HUES64 (cell line): Measurements from ENCODE around the gene KBTBD8.

Experiments
- H3K27ac ChIP-seq: 2 replicates; pipeline ENCODE4 v1.7.0; 2013; ENCODE audit warnings: low read depth, low read length, inconsistent platforms
- H3K27me3 ChIP-seq: 2 replicates; pipeline ENCODE4 v1.6.1; 2013; ENCODE audit warnings: mild to moderate bottlenecking, low read length; ENCODE audit not compliant: insufficient read depth
- H3K36me3 ChIP-seq: 2 replicates; pipeline ENCODE4 v1.6.1; 2013; ENCODE audit warnings: mild to moderate bottlenecking, low read length; ENCODE audit not compliant: insufficient read depth
- H3K4me1 ChIP-seq: 2 replicates; pipeline ENCODE4 v1.6.1; 2013; ENCODE audit warnings: mild to moderate bottlenecking, low read length, moderate library complexity; ENCODE audit not compliant: insufficient read depth
- H3K4me3 ChIP-seq: 2 replicates; pipeline ENCODE4 v1.5.1; 2013; ENCODE audit warnings: mild to moderate bottlenecking, low read length, moderate library complexity
- H3K9ac ChIP-seq: 2 replicates; pipeline ENCODE4 v1.6.1; 2013; ENCODE audit warnings: mild to moderate bottlenecking, low read depth, low read length
- H3K9me3 ChIP-seq: 2 replicates; pipeline ENCODE4 v1.6.1; 2013; ENCODE audit warnings: low read depth, low read length; ENCODE audit not compliant: insufficient read depth
- WGBS: fragments of 150-250, 120-280 bp; methylation state at CpG from one replicate; pipeline ENCODE4 v1.1.7; 2013; ENCODE audit warnings: missing lambda C conversion rate; 5-methylcytosine and 5-hydroxymethylcytosine counted together

Gene KBTBD8

GRCh38 chr3:66997560-66998112 is 471 bp upstream of the KBTBD8 start:
- H3K27me3 ChIP-seq = peaks cover 13% of the 10 kb centered on the region; the same call in 1 of the 2 replicates
- H3K27ac ChIP-seq = no peak overlapping the region
- H3K4me1 ChIP-seq = peaks cover 15% of the 10 kb centered on the region; the same call in 1 of the 2 replicates
- H3K9me3 ChIP-seq = no peaks in the 10 kb centered on the region
- H3K9ac ChIP-seq = no peak overlapping the region
- 15% methylated on average over 18 of the region's 18 CpGs for WGBS
- peak overlapping the region; percentile 66 for H3K4me3 ChIP-seq
- H3K36me3 ChIP-seq = no peaks in the 10 kb centered on the region

GRCh38 chr3:66998904-66999235 is 763 bp downstream of the KBTBD8 start:
- H3K9me3 ChIP-seq = no peaks in the 10 kb centered on the region
- peak overlapping the region; percentile 66 for H3K4me3 ChIP-seq
- H3K36me3 ChIP-seq = peaks cover 10% of the 10 kb centered on the region
- H3K9ac ChIP-seq = peak overlapping the region; percentile 40; the same call in 1 of the 2 replicates
- 9% methylated on average over 10 of the region's 10 CpGs for WGBS
- H3K27ac ChIP-seq = no peak overlapping the region
- peaks cover 13% of the 10 kb centered on the region; the same call in 1 of the 2 replicates for H3K27me3 ChIP-seq
- peaks cover 15% of the 10 kb centered on the region; the same call in 1 of the 2 replicates for H3K4me1 ChIP-seq

GRCh38 chr3:67000009-67000408 is 1.9 kb downstream of the KBTBD8 start:
- H3K27ac ChIP-seq = no peak overlapping the region
- H3K9me3 ChIP-seq = no peaks in the 10 kb centered on the region
- WGBS = 85% methylated on average over 2 of the region's 2 CpGs
- H3K4me1 ChIP-seq = peaks cover 15% of the 10 kb centered on the region; the same call in 1 of the 2 replicates
- no peak overlapping the region for H3K4me3 ChIP-seq
- no peak overlapping the region for H3K9ac ChIP-seq
- H3K36me3 ChIP-seq = peaks cover 22% of the 10 kb centered on the region
- H3K27me3 ChIP-seq = peaks cover 13% of the 10 kb centered on the region; the same call in 1 of the 2 replicates

GRCh38 chr3:67001086-67001861 is 3.2 kb downstream of the KBTBD8 start:
- Histone ChIP-seq H3K9ac (no peak overlapping the region), H3K36me3 (peaks cover 26% of the 10 kb centered on the region), H3K9me3 (no peaks in the 10 kb centered on the region), H3K4me1 (peaks cover 15% of the 10 kb centered on the region; the same call in 1 of the 2 replicates), H3K27me3 (peaks cover 13% of the 10 kb centered on the region; the same call in 1 of the 2 replicates), H3K27ac (no peak overlapping the region), H3K4me3 (no peak overlapping the region)
- WGBS = 89% methylated on average over 8 of the region's 8 CpGs

- peaks cover 12% of the 10 kb centered on the region; the same call in 1 of the 2 replicates for H3K4me1 ChIP-seq
- H3K9ac ChIP-seq = no peak overlapping the region
- no peak overlapping the region for H3K27ac ChIP-seq
- no peaks in the 10 kb centered on the region for H3K9me3 ChIP-seq
- no peak overlapping the region for H3K4me3 ChIP-seq
- WGBS = 90% methylated on average over 1 of the region's 1 CpG
- no peaks in the 10 kb centered on the region for H3K27me3 ChIP-seq
- peaks cover 54% of the 10 kb centered on the region for H3K36me3 ChIP-seq
Observed at GRCh38 chr3:67005974-67006373, 7.9 kb downstream of the KBTBD8 start.

DNA sequence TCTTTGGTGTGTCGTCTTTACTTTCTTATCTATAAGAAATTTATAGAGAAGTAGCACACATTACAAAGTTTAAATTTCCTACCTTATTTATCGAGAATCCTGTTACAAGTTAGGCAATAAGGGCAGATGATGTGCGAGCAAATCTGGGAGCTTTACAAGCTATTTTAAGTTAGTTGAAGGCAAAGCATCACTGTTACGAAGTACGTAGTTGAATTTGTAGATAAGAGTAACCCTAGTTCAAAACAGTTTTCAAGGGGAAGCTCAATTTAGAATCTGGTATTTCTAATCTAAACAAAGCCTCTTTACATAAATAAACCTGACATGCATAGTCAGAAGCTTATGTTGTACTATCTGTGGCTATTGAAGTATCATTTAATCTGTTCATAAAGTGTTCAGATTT is 8.4 kb downstream of the KBTBD8 start:
- WGBS = 95% methylated on average over 4 of the region's 5 CpGs
- H3K27ac ChIP-seq = no peak overlapping the region
- no peaks in the 10 kb centered on the region for H3K9me3 ChIP-seq
- peaks cover 11% of the 10 kb centered on the region; the same call in 1 of the 2 replicates for H3K4me1 ChIP-seq
- peaks cover 54% of the 10 kb centered on the region for H3K36me3 ChIP-seq
- no peak overlapping the region for H3K4me3 ChIP-seq
- H3K27me3 ChIP-seq = no peaks in the 10 kb centered on the region
- no peak overlapping the region for H3K9ac ChIP-seq

DNA sequence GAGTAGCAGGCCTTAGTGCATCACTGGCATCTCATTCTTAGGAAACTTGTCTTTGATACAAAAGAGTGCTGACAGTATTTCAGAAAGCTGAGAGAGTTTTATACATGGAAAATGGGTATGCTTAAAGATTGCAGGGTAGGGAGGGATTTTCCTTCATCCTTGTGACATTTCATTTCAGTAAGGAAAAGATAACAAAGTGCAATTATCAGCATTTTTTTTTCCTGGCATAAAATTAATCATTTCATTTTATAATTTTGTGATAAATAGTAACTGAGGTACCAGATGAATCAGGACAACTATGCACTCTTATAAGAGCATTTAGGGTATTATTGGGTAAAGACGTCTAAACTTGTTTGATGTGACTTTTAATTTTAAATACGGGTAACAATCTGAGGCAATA is 10.3 kb downstream of the KBTBD8 start:
- Histone ChIP-seq H3K9me3 (no peaks in the 10 kb centered on the region), H3K4me1 (peaks cover 9% of the 10 kb centered on the region; the same call in 1 of the 2 replicates)

GRCh38 chr3:67009716-67010115 is 11.6 kb downstream of the KBTBD8 start:
- Histone ChIP-seq H3K9ac (no peak overlapping the region), H3K27me3 (no peaks in the 10 kb centered on the region), H3K36me3 (peaks cover 35% of the 10 kb centered on the region), H3K9me3 (no peaks in the 10 kb centered on the region), H3K4me1 (peaks cover 9% of the 10 kb centered on the region; the same call in 1 of the 2 replicates), H3K4me3 (no peak overlapping the region), H3K27ac (no peak overlapping the region)
- WGBS = 90% methylated on average over 2 of the region's 3 CpGs

More for the DNA sequence above, 10.3 kb downstream of the KBTBD8 start:
- Histone ChIP-seq H3K27ac (no peak overlapping the region), H3K27me3 (no peaks in the 10 kb centered on the region), H3K9ac (no peak overlapping the region), H3K36me3 (peaks cover 48% of the 10 kb centered on the region), H3K4me3 (no peak overlapping the region)
- 100% methylated on average over 2 of the region's 2 CpGs for WGBS

DNA sequence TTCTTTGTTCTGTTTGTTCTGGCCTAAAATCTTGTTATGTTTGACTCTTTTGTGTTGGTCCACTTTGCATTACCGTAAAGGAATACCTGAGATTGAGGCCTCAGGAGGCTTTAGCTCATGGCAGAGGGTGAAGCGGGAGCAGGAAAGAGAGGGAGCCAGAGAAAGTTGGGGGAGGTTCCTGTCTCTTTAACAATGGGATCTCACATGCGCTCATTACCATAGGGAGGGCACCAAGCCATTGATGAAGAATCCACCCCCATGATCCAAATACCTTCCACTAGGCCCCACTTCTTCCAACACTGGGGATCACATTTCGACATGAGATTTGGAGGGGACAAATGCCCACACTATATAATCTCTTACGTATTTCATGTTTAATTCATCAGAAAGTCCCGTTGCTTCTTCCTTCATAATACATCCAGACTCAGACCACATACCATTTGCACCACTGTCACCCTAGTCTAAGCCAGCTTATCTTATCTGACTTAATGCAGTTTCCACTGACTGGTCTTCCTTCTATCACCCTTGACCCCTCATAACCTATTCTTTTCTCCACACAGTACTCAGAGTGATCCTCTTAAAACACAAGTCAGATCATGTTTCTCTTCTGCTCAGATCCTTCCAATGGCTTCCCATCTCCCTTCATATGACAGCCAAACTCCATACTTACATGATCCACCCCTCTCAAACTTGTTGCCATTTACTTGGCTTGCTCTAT is 13.5 kb downstream of the KBTBD8 start:
- no peak overlapping the region for H3K9ac ChIP-seq
- WGBS = 93% methylated on average over 6 of the region's 6 CpGs
- no peaks in the 10 kb centered on the region for H3K27me3 ChIP-seq
- no peak overlapping the region for H3K4me3 ChIP-seq
- peaks cover 24% of the 10 kb centered on the region for H3K36me3 ChIP-seq
- no peak overlapping the region for H3K27ac ChIP-seq
- no peaks in the 10 kb centered on the region for H3K9me3 ChIP-seq
- peaks cover 10% of the 10 kb centered on the region; the same call in 1 of the 2 replicates for H3K4me1 ChIP-seq

- Histone ChIP-seq H3K27me3 (no peaks in the 10 kb centered on the region), H3K27ac (no peak overlapping the region), H3K36me3 (peaks cover 19% of the 10 kb centered on the region), H3K9ac (no peak overlapping the region), H3K4me1 (peaks cover 18% of the 10 kb centered on the region), H3K9me3 (no peaks in the 10 kb centered on the region), H3K4me3 (no peak overlapping the region)
- 87% methylated on average over 3 of the region's 6 CpGs for WGBS
Observed at GRCh38 chr3:67012564-67012963, 14.5 kb downstream of the KBTBD8 start.
